Measurements from ENCODE around the gene BAZ1A. TPM values are rescaled to one million over a fixed set of nuclear protein-coding genes. Genes with fewer than 3 reads are reported as not detected.

The BAZ1A gene
- total and polyA plus RNA-seq, 10 of the 15 experiments (the other 5 are each of a cell fraction or from before 2014, with no cell fraction given) = 34.3 to 96.5 (median 50.7) TPM

DNA sequence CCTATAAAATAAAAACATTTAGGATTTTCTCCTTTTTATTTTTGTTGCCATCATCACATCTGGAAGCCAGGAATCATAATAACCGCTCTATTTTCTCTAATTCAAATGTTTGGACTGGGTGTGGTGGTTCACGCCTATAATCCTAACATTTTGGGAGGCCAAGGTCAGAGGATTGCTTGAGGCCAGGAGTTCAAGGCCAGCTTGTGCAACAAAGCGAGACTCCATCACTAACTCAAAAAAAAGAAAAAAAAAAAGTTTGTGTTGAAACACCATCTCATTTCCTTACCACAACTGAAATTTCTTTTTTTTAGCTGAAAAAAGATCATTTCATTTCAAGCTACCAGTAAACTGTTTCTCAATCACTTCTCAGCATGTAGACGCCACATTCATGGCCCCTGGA lies 8.8 kb upstream of the BAZ1A start:
- intact Hi-C loops (cut with micrococcal nuclease; ENCODE audit: unreplicated experiment) = no loop called here
- BruUV-seq (replicated peaks) = no TSS peak
- no peak overlapping the region for H3K4me3 ChIP-seq
- no peak overlapping the region for H2AFZ ChIP-seq (ENCODE audit: control insufficient read depth, low read depth, low read length)
- CTCF ChIA-PET = interaction anchor here (1.7 kb wide), 1 partner anchor 17 kb away, joined by 5 read pairs; no protein-coding TSS in a partner anchor
- H3K9me3 ChIP-seq (replicated peaks; ENCODE audit: control insufficient read depth, insufficient read depth, low read length) = no peaks in the 10 kb centered on the region
- no peaks in the 10 kb centered on the region for H3K27me3 ChIP-seq (replicated peaks in 1 of 2; ENCODE audit: control insufficient read depth in 2 of 2, insufficient read depth in 2 of 2, low read length in 1 of 2)
- POLR2A ChIA-PET = no interaction called here
- no peak for ATAC-seq
- H3K36me3 ChIP-seq (ENCODE audit: control insufficient read depth in 2 of 2, insufficient read depth in 2 of 2, low read length in 1 of 2) = no peaks in the 10 kb centered on the region
- no peaks in the 10 kb centered on the region for H3K4me1 ChIP-seq (ENCODE audit: control insufficient read depth, insufficient read depth, low read length)
- no peak overlapping the region for H3K27ac ChIP-seq (ENCODE audit: control insufficient read depth, insufficient read depth)
- TF ChIP-seq, protein P1, sequence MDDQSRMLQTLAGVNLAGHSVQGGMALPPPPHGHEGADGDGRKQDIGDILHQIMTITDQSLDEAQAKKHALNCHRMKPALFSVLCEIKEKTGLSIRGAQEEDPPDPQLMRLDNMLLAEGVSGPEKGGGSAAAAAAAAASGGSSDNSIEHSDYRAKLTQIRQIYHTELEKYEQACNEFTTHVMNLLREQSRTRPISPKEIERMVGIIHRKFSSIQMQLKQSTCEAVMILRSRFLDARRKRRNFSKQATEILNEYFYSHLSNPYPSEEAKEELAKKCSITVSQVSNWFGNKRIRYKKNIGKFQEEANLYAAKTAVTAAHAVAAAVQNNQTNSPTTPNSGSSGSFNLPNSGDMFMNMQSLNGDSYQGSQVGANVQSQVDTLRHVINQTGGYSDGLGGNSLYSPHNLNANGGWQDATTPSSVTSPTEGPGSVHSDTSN (IDR thresholded peaks at IDR 0.05; ENCODE audit: insufficient replicate concordance, low read depth, low read length) = no peak
- no peak for TF ChIP-seq HDAC6 (IDR thresholded peaks at IDR 0.05; ENCODE audit: unreplicated experiment)
- TF ChIP-seq GATAD2B (conservative IDR thresholded peaks at IDR 0.05; ENCODE audit: low read depth) = no peak
- TF ChIP-seq RAD51 (IDR thresholded peaks at IDR 0.05) = no peak
- no peak for TF ChIP-seq EGR1 (IDR thresholded peaks at IDR 0.05; ENCODE audit: borderline replicate concordance in 1 of 2, low read depth in 2 of 2, low read length in 2 of 2)
- TF ChIP-seq, protein P2, sequence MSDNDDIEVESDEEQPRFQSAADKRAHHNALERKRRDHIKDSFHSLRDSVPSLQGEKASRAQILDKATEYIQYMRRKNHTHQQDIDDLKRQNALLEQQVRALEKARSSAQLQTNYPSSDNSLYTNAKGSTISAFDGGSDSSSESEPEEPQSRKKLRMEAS (IDR thresholded peaks at IDR 0.05; ENCODE audit: low read depth, low read length) = no peak
- TF ChIP-seq NFYB (IDR thresholded peaks at IDR 0.05; ENCODE audit: insufficient read depth, low read depth, low read length) = no peak
- no peak for TF ChIP-seq MTA3 (IDR thresholded peaks at IDR 0.05; ENCODE audit: borderline replicate concordance, low read length)
- TF ChIP-seq, protein P3, sequence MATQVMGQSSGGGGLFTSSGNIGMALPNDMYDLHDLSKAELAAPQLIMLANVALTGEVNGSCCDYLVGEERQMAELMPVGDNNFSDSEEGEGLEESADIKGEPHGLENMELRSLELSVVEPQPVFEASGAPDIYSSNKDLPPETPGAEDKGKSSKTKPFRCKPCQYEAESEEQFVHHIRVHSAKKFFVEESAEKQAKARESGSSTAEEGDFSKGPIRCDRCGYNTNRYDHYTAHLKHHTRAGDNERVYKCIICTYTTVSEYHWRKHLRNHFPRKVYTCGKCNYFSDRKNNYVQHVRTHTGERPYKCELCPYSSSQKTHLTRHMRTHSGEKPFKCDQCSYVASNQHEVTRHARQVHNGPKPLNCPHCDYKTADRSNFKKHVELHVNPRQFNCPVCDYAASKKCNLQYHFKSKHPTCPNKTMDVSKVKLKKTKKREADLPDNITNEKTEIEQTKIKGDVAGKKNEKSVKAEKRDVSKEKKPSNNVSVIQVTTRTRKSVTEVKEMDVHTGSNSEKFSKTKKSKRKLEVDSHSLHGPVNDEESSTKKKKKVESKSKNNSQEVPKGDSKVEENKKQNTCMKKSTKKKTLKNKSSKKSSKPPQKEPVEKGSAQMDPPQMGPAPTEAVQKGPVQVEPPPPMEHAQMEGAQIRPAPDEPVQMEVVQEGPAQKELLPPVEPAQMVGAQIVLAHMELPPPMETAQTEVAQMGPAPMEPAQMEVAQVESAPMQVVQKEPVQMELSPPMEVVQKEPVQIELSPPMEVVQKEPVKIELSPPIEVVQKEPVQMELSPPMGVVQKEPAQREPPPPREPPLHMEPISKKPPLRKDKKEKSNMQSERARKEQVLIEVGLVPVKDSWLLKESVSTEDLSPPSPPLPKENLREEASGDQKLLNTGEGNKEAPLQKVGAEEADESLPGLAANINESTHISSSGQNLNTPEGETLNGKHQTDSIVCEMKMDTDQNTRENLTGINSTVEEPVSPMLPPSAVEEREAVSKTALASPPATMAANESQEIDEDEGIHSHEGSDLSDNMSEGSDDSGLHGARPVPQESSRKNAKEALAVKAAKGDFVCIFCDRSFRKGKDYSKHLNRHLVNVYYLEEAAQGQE (IDR thresholded peaks at IDR 0.05; ENCODE audit: low read depth, low read length) = no peak
- no peak for TF ChIP-seq SREBF1 (IDR thresholded peaks at IDR 0.05; ENCODE audit: low read length)
- TF ChIP-seq FOXM1 (IDR thresholded peaks at IDR 0.05; ENCODE audit: low read depth, low read length) = no peak
- TF ChIP-seq BRCA1 (IDR thresholded peaks at IDR 0.05; ENCODE audit: low read depth, low read length) = no peak
- no peak for TF ChIP-seq RAD21 (IDR thresholded peaks at IDR 0.05; ENCODE audit: insufficient read depth, low read depth, low read length)
- TF ChIP-seq JUNB (IDR thresholded peaks at IDR 0.05) = no peak
- TF ChIP-seq, protein P4, sequence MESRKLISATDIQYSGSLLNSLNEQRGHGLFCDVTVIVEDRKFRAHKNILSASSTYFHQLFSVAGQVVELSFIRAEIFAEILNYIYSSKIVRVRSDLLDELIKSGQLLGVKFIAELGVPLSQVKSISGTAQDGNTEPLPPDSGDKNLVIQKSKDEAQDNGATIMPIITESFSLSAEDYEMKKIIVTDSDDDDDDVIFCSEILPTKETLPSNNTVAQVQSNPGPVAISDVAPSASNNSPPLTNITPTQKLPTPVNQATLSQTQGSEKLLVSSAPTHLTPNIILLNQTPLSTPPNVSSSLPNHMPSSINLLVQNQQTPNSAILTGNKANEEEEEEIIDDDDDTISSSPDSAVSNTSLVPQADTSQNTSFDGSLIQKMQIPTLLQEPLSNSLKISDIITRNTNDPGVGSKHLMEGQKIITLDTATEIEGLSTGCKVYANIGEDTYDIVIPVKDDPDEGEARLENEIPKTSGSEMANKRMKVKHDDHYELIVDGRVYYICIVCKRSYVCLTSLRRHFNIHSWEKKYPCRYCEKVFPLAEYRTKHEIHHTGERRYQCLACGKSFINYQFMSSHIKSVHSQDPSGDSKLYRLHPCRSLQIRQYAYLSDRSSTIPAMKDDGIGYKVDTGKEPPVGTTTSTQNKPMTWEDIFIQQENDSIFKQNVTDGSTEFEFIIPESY (IDR thresholded peaks at IDR 0.05) = no peak
- TF ChIP-seq PAX5 (IDR thresholded peaks at IDR 0.05; ENCODE audit: borderline replicate concordance, low read depth, low read length) = no peak
- no peak for TF ChIP-seq SMAD1 (IDR thresholded peaks at IDR 0.05; ENCODE audit: low read depth, partially characterized antibody)
- TF ChIP-seq RBBP5 (conservative IDR thresholded peaks at IDR 0.05) = no peak
- SMC1A ChIA-PET (ENCODE audit: uncharacterized antibody, unreplicated experiment) = interaction anchor here (0.6 to 1.3 kb wide), 2 partner anchors 14 to 27 kb away, joined by 3 read pairs; no protein-coding TSS in a partner anchor
- no peaks in the 10 kb centered on the region for H3K79me2 ChIP-seq (ENCODE audit: control insufficient read depth, insufficient read depth, low read length)
- H4K20me1 ChIP-seq (ENCODE audit: control insufficient read depth, insufficient read depth) = no peaks in the 10 kb centered on the region
- in situ Hi-C loops (cut with MboI) = no loop called here
- H3K4me2 ChIP-seq (ENCODE audit: control insufficient read depth, insufficient read depth) = no peak overlapping the region
- WGBS (ENCODE audit: insufficient coverage, insufficient replicate concordance, low lambda C conversion rate, missing lambda C conversion rate) = 85% methylated on average over 3 of the region's 4 CpGs
- no peak for DNase-seq (ENCODE audit: low read depth, low spot score)
- RAD21 ChIA-PET (ENCODE audit: unreplicated experiment) = no interaction called here
- FAIRE-seq = no peak
- H3K9ac ChIP-seq (ENCODE audit: control insufficient read depth, insufficient read depth, low read length) = no peak overlapping the region

Data from GM12878 (cell line).